SH-SY5Y (cell line): ENCODE measurements around the gene CLRN3.

Source experiments
- GATA2 ChIP-seq: IDR thresholded peaks from 2 replicates; pipeline ENCODE4 v1.6.1; 2011; ENCODE audit warnings: mild to moderate bottlenecking, low read depth, low read length
- GATA3 ChIP-seq: IDR thresholded peaks from 2 replicates; pipeline ENCODE4 v1.6.1; 2011; ENCODE audit warnings: low read depth, mild to moderate bottlenecking, low read length, moderate library complexity

- TF ChIP-seq GATA3 (no peak), GATA2 (no peak)
These were observed 38.6 kb downstream of the CLRN3 start for GRCh38 chr10:127853868-127854768.
